Naive thymus-derived CD4-positive, alpha-beta T cell (primary cell): ENCODE results near the gene ESPN. TPM values are rescaled to one million over a fixed set of nuclear protein-coding genes. Genes with fewer than 3 reads are reported as not detected.
"Not testable (repeated sequence)": the region's sequence is repeated elsewhere in the genome, so short reads cannot be mapped to it uniquely, and the experiment has no call there.

ENCODE experiments used
- ATAC-seq: fragments of 150-1000 bp; cut with Tn5 transposase; 2 replicates; pipeline ENCODE4 v1.10.0; 2021; ENCODE audit warnings: mild to moderate bottlenecking, moderate library complexity
- CTCF ChIA-PET: fragments of 350-600 bp; sonication (Branson Sonifier 250); formaldehyde crosslinking; loops from one replicate; lab custom pipeline; 2021; ENCODE audit warnings: antibody characterized with exemption; lab: Charles Lee
- POLR2A ChIA-PET: fragments of 350-600 bp; sonication (Branson Sonifier 250); formaldehyde crosslinking; loops from one replicate; lab custom pipeline; 2021; ENCODE audit warnings: antibody characterized with exemption, inconsistent platforms; lab: Charles Lee
- DNase-seq, 9 donors: peaks; one replicate each; pipeline versions ENCODE4 v3.0.0 to v3.0.0-alpha.2; 2020 to 2022; ENCODE audit warnings: mixed read lengths in 1 of 9
- H3K27ac ChIP-seq: one replicate; pipeline ENCODE4 v1.7.0; 2013; ENCODE audit warnings: mild to moderate bottlenecking, low read depth, low read length, moderate library complexity
- H3K27me3 ChIP-seq, 2 donors: one replicate each; pipeline ENCODE4 v1.7.0; 2013; ENCODE audit warnings: low read length in 2 of 2, mild to moderate bottlenecking in 2 of 2, moderate library complexity in 2 of 2; ENCODE audit not compliant: control insufficient read depth in 2 of 2, insufficient read depth in 2 of 2
- H3K36me3 ChIP-seq, 3 experiments: 1 replicate in 2 of 3; 2 replicates in 1 of 3; pipeline ENCODE4 v1.7.0; 2013; ENCODE audit warnings: low read length in 3 of 3, mild to moderate bottlenecking in 3 of 3, moderate library complexity in 1 of 3; ENCODE audit not compliant: insufficient read depth in 3 of 3, control insufficient read depth in 2 of 3
- H3K4me1 ChIP-seq, 2 donors: one replicate each; pipeline ENCODE4 v1.7.0; 2013; ENCODE audit warnings: low read length in 2 of 2, mild to moderate bottlenecking in 2 of 2, moderate library complexity in 1 of 2; ENCODE audit not compliant: control insufficient read depth in 2 of 2, insufficient read depth in 2 of 2
- H3K4me3 ChIP-seq: 2 replicates; pipeline ENCODE4 v1.7.0; 2013; ENCODE audit warnings: mild to moderate bottlenecking, low read length
- H3K9me3 ChIP-seq, 3 experiments: 1 replicate in 2 of 3; 2 replicates in 1 of 3; pipeline ENCODE4 v1.7.0; 2013; ENCODE audit warnings: low read length in 3 of 3; ENCODE audit not compliant: control insufficient read depth in 2 of 3
- H3K27ac Mint-ChIP-seq, 9 donors: one replicate each; pipeline ENCODE4 v1.8.0; 2020 to 2022; ENCODE audit warnings: mixed read lengths in 9 of 9, mild to moderate bottlenecking in 8 of 9, moderate library complexity in 5 of 9, inconsistent platforms in 2 of 9
- H3K27me3 Mint-ChIP-seq, 5 donors: one replicate each; pipeline ENCODE4 v1.8.0; 2021 to 2022; ENCODE audit warnings: mixed read lengths in 5 of 5, mild to moderate bottlenecking in 1 of 5
- H3K36me3 Mint-ChIP-seq, 5 donors: one replicate each; pipeline ENCODE4 v1.8.0; 2020 to 2022; ENCODE audit warnings: mixed read lengths in 5 of 5, mild to moderate bottlenecking in 3 of 5, inconsistent platforms in 1 of 5
- H3K4me1 Mint-ChIP-seq, 7 donors: one replicate each; pipeline ENCODE4 v1.8.0; 2020 to 2022; ENCODE audit warnings: mixed read lengths in 7 of 7, mild to moderate bottlenecking in 3 of 7, inconsistent platforms in 1 of 7
- H3K4me3 Mint-ChIP-seq, 10 donors: one replicate each; pipeline ENCODE4 v1.8.0; 2020 to 2022; ENCODE audit warnings: mild to moderate bottlenecking in 10 of 10, mixed read lengths in 10 of 10, moderate library complexity in 6 of 10, inconsistent platforms in 2 of 10
- H3K9me3 Mint-ChIP-seq, 11 donors: one replicate each; pipeline ENCODE4 v1.8.0; 2020 to 2022; ENCODE audit warnings: mixed read lengths in 11 of 11, mild to moderate bottlenecking in 4 of 11, inconsistent platforms in 1 of 11, moderate library complexity in 1 of 11
- intact Hi-C, 2 donors: fragments of 100-400 bp; cut with micrococcal nuclease; formaldehyde crosslinking; loops; one replicate each; pipeline ENCODE4 v1.15.1; 2023
- polyA plus RNA-seq, 2 donors: library from polyadenylated mRNA; unstranded; fragments of 300-500 nt; fragmentation: Illumina TruSeq; gene quantifications; one replicate each; pipeline ENCODE4 v1.2.3, GENCODE V29; 2021
- total RNA-seq, 6 experiments: library from RNA in 5 of 6; stranded (reverse) in 5 of 6; gene quantifications; 1 replicate in 5 of 6; 2 replicates in 1 of 6; pipeline ENCODE4 v1.2.3 and lab custom pipeline; 2021 to 2026

The ESPN gene
- total and polyA plus RNA-seq, 7 experiments from 2014 or later, result 0.40 to 2.9 (median 2.1) TPM

DNA sequence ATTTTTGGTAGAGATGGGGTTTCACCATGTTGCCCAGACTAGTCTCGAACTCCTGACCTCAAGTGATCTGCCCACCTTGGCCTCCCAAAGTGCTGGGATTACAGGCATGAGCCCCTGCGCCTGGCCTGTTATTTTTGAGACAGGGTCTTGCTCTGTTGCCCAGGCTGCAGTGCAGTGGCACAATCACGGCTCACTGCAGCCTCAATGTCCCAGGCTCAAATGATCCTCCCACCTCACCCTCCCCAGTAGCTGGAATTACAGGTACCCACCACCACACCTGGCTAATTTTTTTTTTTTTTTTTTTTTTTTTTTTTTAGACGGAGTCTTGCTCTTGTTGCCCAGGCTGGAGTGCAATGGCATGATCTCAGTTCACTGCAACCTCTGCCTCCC is 69.3 kb downstream of the ESPN start:
- ATAC-seq, H3K36me3 Mint-ChIP-seq, H3K27me3 ChIP-seq, H3K4me3 ChIP-seq, H3K36me3 ChIP-seq, DNase-seq, H3K27ac ChIP-seq, H3K9me3 Mint-ChIP-seq, H3K4me3 Mint-ChIP-seq, intact Hi-C loops, H3K9me3 ChIP-seq: not testable (repeated sequence)
- ChIA-PET CTCF (interaction anchor here (1.0 kb wide), 1 partner anchor 34 kb away, joined by 3 read pairs; no protein-coding TSS in a partner anchor), POLR2A (interaction anchor here (0.9 to 1.0 kb wide), 2 partner anchors 51 to 108 kb away, joined by 3 read pairs; no protein-coding TSS in a partner anchor)
- Mint-ChIP-seq H3K4me1 (peaks cover 21 to 51% (median 43%) of the 10 kb centered on the region in 7 donors), H3K27ac (peak overlapping the region in 3 of 9 donors; percentile 54 to 84 (median 66)), H3K27me3 (peaks cover 0 to 26% (median 0%) of the 10 kb centered on the region in 5 donors)
- peaks cover 14 to 31% of the 10 kb centered on the region in 2 donors for H3K4me1 ChIP-seq

DNA sequence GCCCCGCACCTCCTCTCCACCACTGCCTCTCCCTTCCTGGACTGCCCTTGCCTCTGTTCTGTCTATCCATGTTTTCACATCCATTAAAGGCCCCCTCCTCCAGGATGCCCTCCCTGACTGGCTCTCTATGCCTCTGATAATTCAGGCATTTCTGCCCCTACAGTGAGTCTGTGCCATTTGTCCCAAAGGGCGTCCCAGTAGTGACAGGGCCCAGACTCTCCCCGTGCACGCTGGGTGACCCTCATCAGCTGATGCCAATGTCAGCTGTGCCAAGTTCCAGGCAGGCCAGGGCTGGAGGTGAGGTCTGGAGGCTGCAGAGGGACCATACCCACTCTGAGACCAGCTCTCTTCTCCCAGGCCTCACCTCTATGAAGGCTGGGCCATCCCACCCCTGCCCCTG is 70.1 kb downstream of the ESPN start:
- H3K4me1 Mint-ChIP-seq, result peaks cover 21 to 56% (median 43%) of the 10 kb centered on the region in 7 donors
- Histone ChIP-seq H3K27ac (peak overlapping the region; percentile 6), H3K4me3 (no peak overlapping the region), H3K36me3 (peaks cover 0 to 4% (median 0%) of the 10 kb centered on the region in 3 experiments), H3K9me3 (no peaks in the 10 kb centered on the region), H3K27me3 (no peaks in the 10 kb centered on the region), H3K4me1 (peaks cover 14 to 31% of the 10 kb centered on the region in 2 donors)
- H3K36me3 Mint-ChIP-seq, result peaks cover 0 to 2% (median 0%) of the 10 kb centered on the region in 5 donors
- H3K27me3 Mint-ChIP-seq, result peaks cover 0 to 33% (median 0%) of the 10 kb centered on the region in 5 donors
- ATAC-seq (no peak), DNase-seq (no peak)
- H3K4me3 Mint-ChIP-seq, result peak overlapping the region in 1 of 10 donors; percentile 41
- H3K9me3 Mint-ChIP-seq, result no peaks in the 10 kb centered on the region
- intact Hi-C loops, result no loop called here
- ChIA-PET POLR2A (interaction anchor here (1.0 to 1.6 kb wide), 3 partner anchors 35 to 107 kb away, joined by 3 to 5 read pairs (median 4); no protein-coding TSS in a partner anchor), CTCF (no interaction called here)
- peak overlapping the region in 7 of 9 donors; percentile 1 to 79 (median 62) for H3K27ac Mint-ChIP-seq

DNA sequence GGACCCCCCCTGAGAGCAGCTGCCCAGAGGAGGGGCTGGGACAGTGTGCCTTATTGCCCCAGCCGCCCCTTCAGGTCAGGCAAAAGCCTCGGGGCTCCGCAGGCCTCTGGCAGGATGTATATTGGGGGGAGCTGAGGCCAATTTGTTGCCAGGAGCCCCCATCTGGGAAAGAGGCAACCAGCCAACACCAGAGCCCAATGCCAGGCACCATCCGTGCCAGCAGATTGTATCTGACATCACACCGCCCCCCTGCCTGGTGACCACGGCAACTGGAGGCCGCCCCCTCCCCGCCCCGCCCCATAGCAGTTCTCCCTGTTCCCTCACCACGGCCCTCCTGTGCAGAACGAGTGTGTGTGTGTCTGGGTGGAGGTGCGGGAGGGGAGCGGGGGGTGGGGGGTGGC is 70.5 kb downstream of the ESPN start:
- H3K4me1 Mint-ChIP-seq, result peaks cover 21 to 56% (median 43%) of the 10 kb centered on the region in 7 donors
- H3K9me3 ChIP-seq, result no peaks in the 10 kb centered on the region
- no peak for ATAC-seq
- H3K36me3 ChIP-seq, result peaks cover 0 to 4% (median 0%) of the 10 kb centered on the region in 3 experiments
- ChIA-PET POLR2A (interaction anchor here (1.4 to 1.8 kb wide), 4 partner anchors 35 to 105 kb away, joined by 4 to 5 read pairs (median 4); no protein-coding TSS in a partner anchor), CTCF (no interaction called here)
- H3K4me3 Mint-ChIP-seq, result peak overlapping the region in 3 of 10 donors; percentile 53 to 75 (median 55)
- intact Hi-C loops, result no loop called here
- H3K9me3 Mint-ChIP-seq, result no peaks in the 10 kb centered on the region
- H3K27me3 ChIP-seq, result no peaks in the 10 kb centered on the region
- no peak overlapping the region for H3K4me3 ChIP-seq
- DNase-seq, result peak in 1 of 9 donors; percentile 58
- peak overlapping the region in 5 of 9 donors; percentile 1 to 79 (median 54) for H3K27ac Mint-ChIP-seq
- H3K4me1 ChIP-seq, result peaks cover 13 to 31% of the 10 kb centered on the region in 2 donors
- peaks cover 0 to 33% (median 0%) of the 10 kb centered on the region in 5 donors for H3K27me3 Mint-ChIP-seq
- peak overlapping the region; percentile 6 for H3K27ac ChIP-seq
- H3K36me3 Mint-ChIP-seq, result peaks cover 0 to 2% (median 0%) of the 10 kb centered on the region in 5 donors

DNA sequence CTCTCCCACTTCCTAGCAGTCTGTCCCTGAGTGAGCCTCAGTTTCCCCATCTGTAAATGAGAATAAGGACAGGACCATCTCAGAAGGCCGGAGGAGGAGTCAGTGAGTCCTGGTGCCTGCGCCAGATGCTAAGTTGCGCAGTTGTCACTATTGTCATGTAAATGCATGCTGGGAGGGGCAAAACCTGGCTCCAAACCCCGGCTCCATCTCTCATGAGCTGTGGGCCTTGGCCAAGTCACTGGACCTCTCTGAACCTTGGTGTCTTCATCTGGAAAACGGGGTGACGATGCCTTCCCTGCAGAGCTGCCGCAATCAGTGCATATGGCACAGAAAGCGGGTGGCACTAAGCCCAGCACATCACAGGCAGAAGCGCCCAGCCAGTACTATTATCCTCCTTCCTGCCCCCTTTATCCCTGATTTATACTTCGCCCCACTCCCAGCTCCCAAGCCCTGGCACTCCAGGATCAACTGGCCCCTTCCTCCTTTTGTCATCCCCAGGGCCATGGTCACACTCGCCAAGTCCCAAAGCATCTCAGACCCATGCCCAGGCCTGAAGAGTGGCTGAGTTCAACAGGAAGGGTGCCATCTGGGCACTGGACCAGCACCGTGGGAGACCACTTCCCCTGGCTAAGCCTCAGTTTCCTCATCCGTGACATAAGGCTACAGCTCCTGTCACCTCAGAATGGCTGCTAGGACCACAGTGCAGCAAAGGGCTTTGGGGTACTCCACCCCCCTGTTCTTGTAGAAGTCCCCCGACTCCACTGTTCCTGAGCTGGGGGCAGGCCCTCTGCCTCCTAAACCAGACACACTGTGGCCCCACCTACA is 71.2 kb downstream of the ESPN start:
- Histone ChIP-seq H3K4me1 (peaks cover 9 to 31% of the 10 kb centered on the region in 2 donors), H3K36me3 (no peaks in the 10 kb centered on the region), H3K27me3 (no peaks in the 10 kb centered on the region), H3K27ac (no peak overlapping the region), H3K9me3 (no peaks in the 10 kb centered on the region), H3K4me3 (no peak overlapping the region)
- Mint-ChIP-seq H3K27me3 (peaks cover 0 to 33% (median 0%) of the 10 kb centered on the region in 5 donors), H3K36me3 (peaks cover 0 to 2% (median 0%) of the 10 kb centered on the region in 5 donors), H3K27ac (peak overlapping the region in 6 of 9 donors; percentile 28 to 75 (median 40)), H3K9me3 (no peaks in the 10 kb centered on the region), H3K4me1 (peaks cover 21 to 56% (median 43%) of the 10 kb centered on the region in 7 donors), H3K4me3 (peak overlapping the region; percentile 3 to 81 (median 66))
- intact Hi-C loops, result no loop called here
- POLR2A ChIA-PET, result interaction anchor here (0.6 to 1.8 kb wide), 8 partner anchors 22 to 468 kb away, joined by 3 to 6 read pairs (median 4); partner anchors contain the start of genes NOL9 and TAS1R1
- CTCF ChIA-PET, result interaction anchor here (1.1 kb wide), 1 partner anchor 48 kb away, joined by 3 read pairs; no protein-coding TSS in a partner anchor
- no peak for DNase-seq
- ATAC-seq, result no peak

DNA sequence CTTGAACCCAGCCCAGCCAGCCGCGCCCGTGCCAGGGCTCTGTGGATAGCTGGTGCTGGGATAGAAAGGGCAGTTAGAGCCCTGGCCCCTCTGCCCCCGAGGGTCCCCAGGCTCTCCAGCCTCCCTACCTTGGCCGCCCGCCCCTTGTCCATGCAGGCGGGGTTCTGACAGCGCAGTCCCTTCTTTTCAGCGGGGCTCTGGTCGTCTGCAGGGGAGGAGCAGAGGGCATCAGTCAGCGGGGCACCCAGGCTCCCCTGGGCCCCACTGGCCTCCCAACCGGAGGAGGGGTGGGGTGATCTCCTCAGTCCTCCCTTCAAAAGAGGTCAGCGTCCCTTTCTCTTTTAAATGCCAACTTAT is 71.8 kb downstream of the ESPN start:
- POLR2A ChIA-PET, result interaction anchor here (0.6 to 1.8 kb wide), 6 partner anchors 22 to 469 kb away, joined by 3 to 6 read pairs (median 4); partner anchors contain the start of genes NOL9 and TAS1R1
- Mint-ChIP-seq H3K9me3 (no peaks in the 10 kb centered on the region), H3K27ac (peak overlapping the region in 6 of 9 donors; percentile 28 to 77 (median 57)), H3K27me3 (peaks cover 0 to 36% (median 3%) of the 10 kb centered on the region in 5 donors), H3K36me3 (peaks cover 0 to 2% (median 0%) of the 10 kb centered on the region in 5 donors), H3K4me1 (peaks cover 18 to 53% (median 40%) of the 10 kb centered on the region in 7 donors), H3K4me3 (peak overlapping the region in 9 of 10 donors; percentile 53 to 81 (median 70))
- Histone ChIP-seq H3K9me3 (no peaks in the 10 kb centered on the region), H3K36me3 (no peaks in the 10 kb centered on the region), H3K27me3 (no peaks in the 10 kb centered on the region), H3K4me1 (peaks cover 6 to 25% of the 10 kb centered on the region in 2 donors), H3K4me3 (no peak overlapping the region), H3K27ac (peak overlapping the region; percentile 55)
- CTCF ChIA-PET, result interaction anchor here (1.1 kb wide), 1 partner anchor 48 kb away, joined by 3 read pairs; no protein-coding TSS in a partner anchor
- intact Hi-C loops, result no loop called here
- ATAC-seq, result no peak
- no peak for DNase-seq

DNA sequence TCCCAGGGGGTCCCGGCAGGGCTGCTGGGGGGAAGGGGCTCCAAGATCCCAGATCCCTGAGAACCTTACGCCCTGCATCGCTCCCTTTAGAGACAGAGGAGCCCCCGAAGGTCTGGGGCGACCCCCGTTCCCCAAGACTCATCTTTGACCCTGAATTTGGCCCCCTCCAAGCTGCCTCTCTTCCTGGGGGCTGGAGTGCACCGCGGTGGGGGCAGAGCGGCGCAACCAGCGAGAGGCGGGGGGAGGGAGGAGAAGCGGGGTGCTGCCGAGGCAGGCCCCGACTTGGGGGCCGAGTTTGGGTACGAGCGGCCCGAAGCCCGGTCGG is 72.3 kb downstream of the ESPN start:
- Mint-ChIP-seq H3K27ac (peak overlapping the region in 2 of 9 donors; percentile 49 to 65), H3K9me3 (no peaks in the 10 kb centered on the region), H3K36me3 (no peaks in the 10 kb centered on the region), H3K4me1 (peaks cover 13 to 48% (median 35%) of the 10 kb centered on the region in 7 donors), H3K27me3 (peaks cover 0 to 36% (median 4%) of the 10 kb centered on the region in 5 donors), H3K4me3 (peak overlapping the region in 9 of 10 donors; percentile 30 to 81 (median 64))
- H3K4me3 ChIP-seq, result peak overlapping the region; percentile 27
- no peaks in the 10 kb centered on the region for H3K36me3 ChIP-seq
- H3K4me1 ChIP-seq, result peaks cover 4 to 24% of the 10 kb centered on the region in 2 donors
- H3K9me3 ChIP-seq, result no peaks in the 10 kb centered on the region
- H3K27ac ChIP-seq, result peak overlapping the region; percentile 55
- CTCF ChIA-PET, result interaction anchor here (1.1 kb wide), 1 partner anchor 49 kb away, joined by 3 read pairs; no protein-coding TSS in a partner anchor
- DNase-seq (no peak), ATAC-seq (no peak)
- POLR2A ChIA-PET, result no interaction called here
- H3K27me3 ChIP-seq, result no peaks in the 10 kb centered on the region
- intact Hi-C loops, result no loop called here
